Suprapubic skin (tissue), 4 donors: ENCODE data around the gene GRIK3. TPM values are rescaled to one million over a fixed set of nuclear protein-coding genes. Genes with fewer than 3 reads are reported as not detected.

Source experiments
- DNase-seq, 2 donors: peaks; one replicate each; pipeline ENCODE4 v3.0.0-alpha.2; 2019; ENCODE audit warnings: low spot score in 2 of 2
- H3K27ac ChIP-seq: fragments of 200-600 bp; sonication (generic); one replicate; pipeline ENCODE4 v1.5.1; 2019
- H3K27me3 ChIP-seq: fragments of 200-600 bp; sonication (generic); one replicate; pipeline ENCODE4 v1.5.1; 2019
- H3K36me3 ChIP-seq: fragments of 200-600 bp; sonication (generic); one replicate; pipeline ENCODE4 v1.5.1; 2019
- H3K4me1 ChIP-seq: fragments of 200-600 bp; sonication (generic); one replicate; pipeline ENCODE4 v1.5.1; 2019
- H3K4me3 ChIP-seq: fragments of 200-600 bp; sonication (generic); one replicate; pipeline ENCODE4 v1.5.1; 2019; ENCODE audit warnings: mild to moderate bottlenecking
- H3K9me3 ChIP-seq: fragments of 200-600 bp; sonication (generic); one replicate; pipeline ENCODE4 v1.5.1; 2019
- EP300 ChIP-seq: sonication (generic); formaldehyde crosslinking; IDR thresholded peaks from one replicate; pipeline ENCODE4 v1.6.1; 2017; ENCODE audit warnings: antibody characterized with exemption
- POLR2A ChIP-seq, 2 donors: fragments of 450-650 bp; IDR thresholded peaks; one replicate each; pipeline ENCODE4 v1.6.1; 2017; ENCODE audit warnings: antibody characterized with exemption in 2 of 2, mild to moderate bottlenecking in 2 of 2, moderate library complexity in 2 of 2
- POLR2AphosphoS5 ChIP-seq, 3 donors: sonication (generic); formaldehyde crosslinking; IDR thresholded peaks; one replicate each; pipeline ENCODE4 v1.6.1; 2017; ENCODE audit warnings: antibody characterized with exemption in 3 of 3
- WGBS: methylation state at CpG from one replicate; pipeline ENCODE4 v1.1.5; 2018; 5-methylcytosine and 5-hydroxymethylcytosine counted together
- total RNA-seq, 4 donors: library from RNA; depleted of rRNA; stranded (reverse); fragments of >200 nt; gene quantifications; one replicate each; pipeline ENCODE4 v1.1.0, GENCODE V29; 2016
- TF ChIP-seq, protein P1 (sequence below), 2 donors: fragments of 200-600 bp in 1 of 2; fragments of 450-650 bp in 1 of 2; sonication (generic) in 1 of 2; IDR thresholded peaks; one replicate each; pipeline ENCODE4 v1.5.1; 2016 to 2019; ENCODE audit warnings: antibody characterized with exemption in 2 of 2, mild to moderate bottlenecking in 1 of 2, moderate library complexity in 1 of 2

Gene GRIK3
- total RNA-seq, 4 donors from 2014 or later, result 0.18 to 0.64 (median 0.37) TPM

DNA sequence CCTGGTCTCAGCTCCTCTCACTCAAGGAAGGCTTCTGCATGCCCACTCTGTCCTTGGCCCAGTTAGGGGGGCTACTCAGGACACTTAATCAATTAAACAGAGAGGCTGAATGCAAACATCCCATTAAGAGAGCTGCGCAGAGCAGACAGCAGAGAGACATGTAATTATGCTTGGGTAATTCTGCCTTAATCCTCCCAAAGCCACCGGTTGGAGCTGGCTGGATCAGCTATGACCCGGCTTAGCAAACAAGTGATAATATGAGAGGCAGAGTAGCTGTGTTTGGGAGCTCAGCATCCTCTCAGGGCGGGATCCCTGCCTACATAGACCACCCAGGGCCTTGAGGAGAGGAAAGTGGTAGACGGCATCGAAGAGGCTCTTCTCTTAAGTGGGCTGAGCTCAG is 183.2 kb downstream of the GRIK3 start:
- WGBS, result 61% methylated on average over 6 of the region's 6 CpGs
- no peak for DNase-seq
- Histone ChIP-seq H3K4me3 (no peak overlapping the region), H3K27me3 (peaks cover 81% of the 10 kb centered on the region), H3K4me1 (no peaks in the 10 kb centered on the region), H3K36me3 (no peaks in the 10 kb centered on the region), H3K9me3 (no peaks in the 10 kb centered on the region), H3K27ac (no peak overlapping the region)
- TF ChIP-seq, protein P1, sequence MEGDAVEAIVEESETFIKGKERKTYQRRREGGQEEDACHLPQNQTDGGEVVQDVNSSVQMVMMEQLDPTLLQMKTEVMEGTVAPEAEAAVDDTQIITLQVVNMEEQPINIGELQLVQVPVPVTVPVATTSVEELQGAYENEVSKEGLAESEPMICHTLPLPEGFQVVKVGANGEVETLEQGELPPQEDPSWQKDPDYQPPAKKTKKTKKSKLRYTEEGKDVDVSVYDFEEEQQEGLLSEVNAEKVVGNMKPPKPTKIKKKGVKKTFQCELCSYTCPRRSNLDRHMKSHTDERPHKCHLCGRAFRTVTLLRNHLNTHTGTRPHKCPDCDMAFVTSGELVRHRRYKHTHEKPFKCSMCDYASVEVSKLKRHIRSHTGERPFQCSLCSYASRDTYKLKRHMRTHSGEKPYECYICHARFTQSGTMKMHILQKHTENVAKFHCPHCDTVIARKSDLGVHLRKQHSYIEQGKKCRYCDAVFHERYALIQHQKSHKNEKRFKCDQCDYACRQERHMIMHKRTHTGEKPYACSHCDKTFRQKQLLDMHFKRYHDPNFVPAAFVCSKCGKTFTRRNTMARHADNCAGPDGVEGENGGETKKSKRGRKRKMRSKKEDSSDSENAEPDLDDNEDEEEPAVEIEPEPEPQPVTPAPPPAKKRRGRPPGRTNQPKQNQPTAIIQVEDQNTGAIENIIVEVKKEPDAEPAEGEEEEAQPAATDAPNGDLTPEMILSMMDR (IDR thresholded peaks at IDR 0.05), result no peak
- TF ChIP-seq POLR2A (IDR thresholded peaks at IDR 0.05), result no peak

DNA sequence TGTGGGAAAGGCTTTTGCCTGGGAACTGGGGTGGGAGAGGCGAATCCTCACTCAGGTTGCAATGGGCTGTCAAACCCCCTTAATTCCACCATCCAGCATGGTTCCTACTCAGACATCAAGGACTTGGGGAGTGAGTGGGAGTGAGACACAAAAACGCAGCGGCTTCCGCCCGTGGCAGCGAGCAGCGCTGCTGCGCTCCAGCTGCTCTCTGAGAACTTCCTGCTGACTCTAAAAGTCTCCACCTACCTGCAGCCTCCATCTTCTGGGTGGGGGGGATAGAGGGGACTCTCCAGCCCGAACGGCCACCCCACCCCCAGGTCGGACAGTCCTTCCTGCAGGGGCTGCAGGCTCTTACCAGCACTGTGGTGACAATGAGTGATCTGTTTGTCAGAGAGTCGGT is 184.4 kb downstream of the GRIK3 start:
- 75% methylated on average over 11 of the region's 12 CpGs for WGBS
- H3K27me3 ChIP-seq, result peaks cover 80% of the 10 kb centered on the region
- no peak overlapping the region for H3K27ac ChIP-seq
- DNase-seq, result no peak
- TF ChIP-seq EP300, result no peak
- TF ChIP-seq POLR2A (IDR thresholded peaks at IDR 0.05), result no peak
- TF ChIP-seq, protein P1 (IDR thresholded peaks at IDR 0.05), result no peak
- no peak for TF ChIP-seq POLR2AphosphoS5 (IDR thresholded peaks at IDR 0.05)
- H3K36me3 ChIP-seq, result no peaks in the 10 kb centered on the region
- H3K4me3 ChIP-seq, result no peak overlapping the region
- H3K4me1 ChIP-seq, result no peaks in the 10 kb centered on the region
- H3K9me3 ChIP-seq, result no peaks in the 10 kb centered on the region

DNA sequence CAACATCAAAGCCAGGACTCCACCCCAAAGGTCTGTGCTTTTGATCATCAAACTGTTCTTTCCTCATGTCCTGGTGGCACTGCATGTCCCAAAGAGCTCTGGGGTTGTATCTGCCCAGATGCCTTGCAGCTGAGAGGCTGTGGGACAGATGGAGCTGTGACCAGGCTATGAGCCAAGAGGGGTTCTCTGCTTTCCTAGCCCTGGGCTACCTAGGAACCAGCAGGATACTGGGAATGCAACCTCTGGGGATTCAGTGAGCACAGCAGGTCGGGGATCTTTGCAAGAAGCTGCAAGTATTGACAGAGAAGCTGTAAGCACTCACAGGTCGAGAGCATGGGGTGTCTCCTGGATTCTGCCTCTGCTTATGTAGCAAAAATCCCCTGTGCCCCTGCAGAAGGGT is 186.6 kb downstream of the GRIK3 start:
- Histone ChIP-seq H3K9me3 (no peaks in the 10 kb centered on the region), H3K27ac (no peak overlapping the region), H3K4me3 (no peak overlapping the region), H3K36me3 (no peaks in the 10 kb centered on the region), H3K27me3 (peaks cover 78% of the 10 kb centered on the region), H3K4me1 (no peaks in the 10 kb centered on the region)
- no CpG with 5 or more reads among the region's 2 CpGs for WGBS
- no peak for TF ChIP-seq POLR2A (IDR thresholded peaks at IDR 0.05)
- no peak for TF ChIP-seq POLR2AphosphoS5 (IDR thresholded peaks at IDR 0.05)
- TF ChIP-seq, protein P1 (IDR thresholded peaks at IDR 0.05), result no peak
- DNase-seq, result no peak

DNA sequence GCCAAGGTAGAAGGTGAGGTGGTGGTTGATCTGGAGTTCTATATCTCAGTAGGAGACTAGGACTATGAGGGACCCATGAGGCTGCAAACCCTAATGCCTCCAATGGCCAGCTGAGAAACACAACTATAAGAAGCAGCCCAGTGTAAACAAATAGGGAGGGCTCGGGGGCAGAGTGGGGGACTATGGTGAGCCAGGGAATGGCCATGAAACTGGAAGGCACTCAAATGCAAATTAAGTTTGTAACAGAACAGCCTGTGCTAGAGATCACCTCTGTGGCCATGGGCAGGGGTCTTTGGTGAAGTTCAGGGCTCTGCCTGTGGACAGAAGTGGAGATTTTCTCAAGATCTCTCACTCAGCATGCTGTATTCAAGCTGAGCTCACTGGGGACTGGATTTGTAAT is 187.1 kb downstream of the GRIK3 start:
- DNase-seq, result no peak
- Histone ChIP-seq H3K4me1 (no peaks in the 10 kb centered on the region), H3K27ac (no peak overlapping the region), H3K27me3 (peaks cover 77% of the 10 kb centered on the region), H3K9me3 (no peaks in the 10 kb centered on the region), H3K36me3 (no peaks in the 10 kb centered on the region), H3K4me3 (no peak overlapping the region)
- no peak for TF ChIP-seq POLR2A (IDR thresholded peaks at IDR 0.05)
- TF ChIP-seq EP300, result no peak
- no peak for TF ChIP-seq POLR2AphosphoS5 (IDR thresholded peaks at IDR 0.05)
- TF ChIP-seq, protein P1 (IDR thresholded peaks at IDR 0.05), result no peak
- 29% methylated on average over 1 of the region's 1 CpG for WGBS

DNA sequence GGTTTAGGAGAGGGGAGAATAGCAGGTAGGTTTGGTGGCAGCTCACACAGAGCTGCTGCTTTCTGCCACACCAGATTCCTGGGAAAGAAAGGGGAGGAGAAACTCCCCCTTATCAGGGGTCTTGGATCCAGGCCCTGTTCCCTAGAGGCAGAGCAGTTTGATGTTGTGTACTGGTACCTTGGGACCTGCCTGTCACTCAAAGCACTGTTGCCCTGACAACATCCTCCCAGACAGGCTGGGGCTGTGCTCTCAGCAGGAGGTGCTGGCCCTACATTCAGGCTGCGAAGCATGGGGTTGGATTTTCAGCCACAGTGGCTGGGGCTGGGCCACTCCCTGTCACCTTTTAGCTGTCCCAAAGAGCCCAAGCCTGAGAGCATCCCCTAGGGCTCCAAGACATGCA is 188.0 kb downstream of the GRIK3 start:
- TF ChIP-seq, protein P1 (IDR thresholded peaks at IDR 0.05), result no peak
- TF ChIP-seq EP300, result no peak
- no peak for TF ChIP-seq POLR2AphosphoS5 (IDR thresholded peaks at IDR 0.05)
- TF ChIP-seq POLR2A (IDR thresholded peaks at IDR 0.05), result no peak
- no peak for DNase-seq

More for the DNA sequence above, 188.0 kb downstream of the GRIK3 start:
- H3K27ac ChIP-seq, result no peak overlapping the region
- H3K27me3 ChIP-seq, result peaks cover 77% of the 10 kb centered on the region
- H3K9me3 ChIP-seq, result no peaks in the 10 kb centered on the region
- no peak overlapping the region for H3K4me3 ChIP-seq
- H3K36me3 ChIP-seq, result no peaks in the 10 kb centered on the region
- no peaks in the 10 kb centered on the region for H3K4me1 ChIP-seq
- 60% methylated on average over 1 of the region's 1 CpG for WGBS
